Measurements from ENCODE around the gene ELF2. TPM values are rescaled to one million over a fixed set of nuclear protein-coding genes. Genes with fewer than 3 reads are reported as not detected.

ELF2 gene
- total RNA-seq, 1 experiment from 2014 or later = 42.4 TPM

DNA sequence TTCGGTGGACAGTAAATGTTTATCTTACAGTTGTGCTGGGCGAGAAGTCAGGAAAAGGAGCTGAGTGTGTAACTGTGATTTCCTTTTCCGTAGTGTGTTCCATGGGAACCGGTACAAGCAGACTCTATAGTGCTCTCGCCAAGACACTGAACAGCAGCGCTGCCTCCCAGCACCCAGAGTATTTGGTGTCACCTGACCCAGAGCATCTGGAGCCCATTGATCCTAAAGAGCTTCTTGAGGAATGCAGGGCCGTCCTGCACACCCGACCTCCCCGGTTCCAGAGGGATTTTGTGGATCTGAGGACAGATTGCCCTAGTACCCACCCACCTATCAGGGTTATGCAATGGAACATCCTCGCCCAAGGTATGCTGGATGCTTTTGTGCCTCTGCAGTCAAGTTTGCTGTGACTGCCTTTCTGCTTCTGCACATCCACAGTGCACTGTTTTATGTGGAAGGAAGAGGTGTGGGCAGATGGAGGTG, 134.0 kb downstream of the ELF2 start:
- Histone ChIP-seq H3K27me3 (replicated peaks; ENCODE audit: insufficient read depth, low read depth, low read length, poor library complexity) (no peaks in the 10 kb centered on the region), H3K4me1 (ENCODE audit: insufficient read depth, low read length, poor library complexity, severe bottlenecking) (peaks cover 5% of the 10 kb centered on the region), H3K27ac (ENCODE audit: low read depth, low read length, poor library complexity, severe bottlenecking) (no peak overlapping the region), H3K9me3 (ENCODE audit: low read depth, low read length, poor library complexity, severe bottlenecking) (no peaks in the 10 kb centered on the region), H3K4me3 (ENCODE audit: low read depth, low read length, poor library complexity, severe bottlenecking) (no peak overlapping the region), H3K36me3 (ENCODE audit: insufficient read depth, low read length, poor library complexity, severe bottlenecking) (peaks cover 37% of the 10 kb centered on the region)
- ChIA-PET POLR2A (ENCODE audit: low non-redundant PET) (no interaction called here), CTCF (interaction anchor here (1.4 kb wide), 1 partner anchor 13 kb away, joined by 9 read pairs; no protein-coding TSS in a partner anchor)
- no TSS peak for BruUV-seq (replicated peaks)
- DNase-seq (ENCODE audit: low spot score) = no peak
- no peak for TF ChIP-seq EZH2 (IDR thresholded peaks at IDR 0.05; ENCODE audit: borderline replicate concordance, low read depth, low read length, poor library complexity, severe bottlenecking)
- TF ChIP-seq, protein P1, sequence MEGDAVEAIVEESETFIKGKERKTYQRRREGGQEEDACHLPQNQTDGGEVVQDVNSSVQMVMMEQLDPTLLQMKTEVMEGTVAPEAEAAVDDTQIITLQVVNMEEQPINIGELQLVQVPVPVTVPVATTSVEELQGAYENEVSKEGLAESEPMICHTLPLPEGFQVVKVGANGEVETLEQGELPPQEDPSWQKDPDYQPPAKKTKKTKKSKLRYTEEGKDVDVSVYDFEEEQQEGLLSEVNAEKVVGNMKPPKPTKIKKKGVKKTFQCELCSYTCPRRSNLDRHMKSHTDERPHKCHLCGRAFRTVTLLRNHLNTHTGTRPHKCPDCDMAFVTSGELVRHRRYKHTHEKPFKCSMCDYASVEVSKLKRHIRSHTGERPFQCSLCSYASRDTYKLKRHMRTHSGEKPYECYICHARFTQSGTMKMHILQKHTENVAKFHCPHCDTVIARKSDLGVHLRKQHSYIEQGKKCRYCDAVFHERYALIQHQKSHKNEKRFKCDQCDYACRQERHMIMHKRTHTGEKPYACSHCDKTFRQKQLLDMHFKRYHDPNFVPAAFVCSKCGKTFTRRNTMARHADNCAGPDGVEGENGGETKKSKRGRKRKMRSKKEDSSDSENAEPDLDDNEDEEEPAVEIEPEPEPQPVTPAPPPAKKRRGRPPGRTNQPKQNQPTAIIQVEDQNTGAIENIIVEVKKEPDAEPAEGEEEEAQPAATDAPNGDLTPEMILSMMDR (conservative IDR thresholded peaks at IDR 0.05; ENCODE audit: low read depth, low read length) = no peak
- intact Hi-C loops (cut with micrococcal nuclease; ENCODE audit: unreplicated experiment) = no loop called here

- TF ChIP-seq, protein P1 (conservative IDR thresholded peaks at IDR 0.05; ENCODE audit: low read depth, low read length) = no peak
- no peak for TF ChIP-seq EZH2 (IDR thresholded peaks at IDR 0.05; ENCODE audit: borderline replicate concordance, low read depth, low read length, poor library complexity, severe bottlenecking)
- ChIA-PET POLR2A (ENCODE audit: low non-redundant PET) (no interaction called here), CTCF (no interaction called here)
Measured at GRCh38 chr4:139038874-139039443, 138.1 kb downstream of the ELF2 start.

GRCh38 chr4:139036885-139037284, 140.1 kb downstream of the ELF2 start:
- H3K27me3 ChIP-seq (replicated peaks; ENCODE audit: insufficient read depth, low read depth, low read length, poor library complexity) = no peaks in the 10 kb centered on the region
- ChIA-PET CTCF (no interaction called here), POLR2A (ENCODE audit: low non-redundant PET) (no interaction called here)
- no peak overlapping the region for H3K4me3 ChIP-seq (ENCODE audit: low read depth, low read length, poor library complexity, severe bottlenecking)
- H3K36me3 ChIP-seq (ENCODE audit: insufficient read depth, low read length, poor library complexity, severe bottlenecking) = peaks cover 14% of the 10 kb centered on the region
- intact Hi-C loops (cut with micrococcal nuclease; ENCODE audit: unreplicated experiment) = loop anchor here (10.0 kb wide), 1 partner anchor 618 kb away; no protein-coding TSS in a partner anchor
- no peak overlapping the region for H3K27ac ChIP-seq (ENCODE audit: low read depth, low read length, poor library complexity, severe bottlenecking)
- DNase-seq (ENCODE audit: low spot score) = no peak
- peaks cover 5% of the 10 kb centered on the region for H3K4me1 ChIP-seq (ENCODE audit: insufficient read depth, low read length, poor library complexity, severe bottlenecking)
- TF ChIP-seq, protein P1 (conservative IDR thresholded peaks at IDR 0.05; ENCODE audit: low read depth, low read length) = no peak
- no peak for TF ChIP-seq EZH2 (IDR thresholded peaks at IDR 0.05; ENCODE audit: borderline replicate concordance, low read depth, low read length, poor library complexity, severe bottlenecking)
- no peaks in the 10 kb centered on the region for H3K9me3 ChIP-seq (ENCODE audit: low read depth, low read length, poor library complexity, severe bottlenecking)
- BruUV-seq (replicated peaks) = no TSS peak

More at GRCh38 chr4:139038874-139039443, 138.1 kb downstream of the ELF2 start:
- BruUV-seq (replicated peaks) = no TSS peak
- DNase-seq (ENCODE audit: low spot score) = no peak
- no peak overlapping the region for H3K27ac ChIP-seq (ENCODE audit: low read depth, low read length, poor library complexity, severe bottlenecking)
- no peaks in the 10 kb centered on the region for H3K27me3 ChIP-seq (replicated peaks; ENCODE audit: insufficient read depth, low read depth, low read length, poor library complexity)
- H3K9me3 ChIP-seq (ENCODE audit: low read depth, low read length, poor library complexity, severe bottlenecking) = no peaks in the 10 kb centered on the region
- peaks cover 14% of the 10 kb centered on the region for H3K36me3 ChIP-seq (ENCODE audit: insufficient read depth, low read length, poor library complexity, severe bottlenecking)
- H3K4me3 ChIP-seq (ENCODE audit: low read depth, low read length, poor library complexity, severe bottlenecking) = no peak overlapping the region
- peaks cover 5% of the 10 kb centered on the region for H3K4me1 ChIP-seq (ENCODE audit: insufficient read depth, low read length, poor library complexity, severe bottlenecking)
- intact Hi-C loops (cut with micrococcal nuclease; ENCODE audit: unreplicated experiment) = loop anchor here (10.0 kb wide), 1 partner anchor 616 kb away; no protein-coding TSS in a partner anchor
